Measurements from ENCODE around the gene FTMT. TPM values are rescaled to one million over a fixed set of nuclear protein-coding genes. Genes with fewer than 3 reads are reported as not detected.

FTMT gene
- total and polyA plus RNA-seq, 9 of the 15 experiments (the other 6 are each of a cell fraction or from before 2014, with no cell fraction given) = not detected

DNA sequence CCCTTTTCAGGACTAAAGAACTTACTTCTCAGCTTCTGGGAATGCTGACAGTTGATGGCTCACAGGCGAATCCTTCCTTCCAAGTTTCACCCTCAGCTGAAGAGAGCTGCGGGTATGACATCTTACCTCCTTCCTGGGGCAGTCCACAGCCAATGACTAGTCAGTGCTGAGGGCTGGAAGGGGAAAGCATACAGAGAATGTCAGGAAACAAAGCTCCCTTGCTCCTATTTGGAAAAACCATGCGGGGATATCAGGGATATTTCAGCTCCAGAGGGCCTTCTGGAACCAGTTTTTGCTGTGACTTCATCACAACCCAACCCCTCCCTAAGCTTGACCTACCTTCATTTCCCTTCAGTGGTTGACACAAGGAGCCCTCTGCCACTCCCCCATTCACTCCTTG lies 15.7 kb downstream of the FTMT start (continued):
- TF ChIP-seq L3MBTL2 (IDR thresholded peaks at IDR 0.05) (no peak), ZFPM2 (CRISPR knock-in tag; IDR thresholded peaks at IDR 0.05) (no peak), FOXA3 (CRISPR knock-in tag; conservative IDR thresholded peaks at IDR 0.05 in 1 of 2, IDR thresholded peaks at IDR 0.05 in 1 of 2) (no peak), MTA1 (IDR thresholded peaks at IDR 0.05; ENCODE audit: borderline replicate concordance) (no peak), TCFL5 (CRISPR knock-in tag; conservative IDR thresholded peaks at IDR 0.05) (no peak), HDAC3 (IDR thresholded peaks at IDR 0.05; ENCODE audit: borderline replicate concordance, partially characterized antibody) (no peak), TOE1 (IDR thresholded peaks at IDR 0.05; ENCODE audit: borderline replicate concordance) (no peak), TOE1 (CRISPR knock-in tag; IDR thresholded peaks at IDR 0.05; ENCODE audit: borderline replicate concordance, low read depth) (no peak), ADNP (tag; IDR thresholded peaks at IDR 0.05) (no peak), TEAD1 (CRISPR knock-in tag; IDR thresholded peaks at IDR 0.05) (no peak)
- TF ChIP-seq, protein P1, sequence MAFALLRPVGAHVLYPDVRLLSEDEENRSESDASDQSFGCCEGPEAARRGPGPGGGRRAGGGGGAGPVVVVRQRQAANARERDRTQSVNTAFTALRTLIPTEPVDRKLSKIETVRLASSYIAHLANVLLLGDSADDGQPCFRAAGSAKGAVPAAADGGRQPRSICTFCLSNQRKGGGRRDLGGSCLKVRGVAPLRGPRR (CRISPR knock-in tag; IDR thresholded peaks at IDR 0.05) = no peak
- TF ChIP-seq, protein P2, sequence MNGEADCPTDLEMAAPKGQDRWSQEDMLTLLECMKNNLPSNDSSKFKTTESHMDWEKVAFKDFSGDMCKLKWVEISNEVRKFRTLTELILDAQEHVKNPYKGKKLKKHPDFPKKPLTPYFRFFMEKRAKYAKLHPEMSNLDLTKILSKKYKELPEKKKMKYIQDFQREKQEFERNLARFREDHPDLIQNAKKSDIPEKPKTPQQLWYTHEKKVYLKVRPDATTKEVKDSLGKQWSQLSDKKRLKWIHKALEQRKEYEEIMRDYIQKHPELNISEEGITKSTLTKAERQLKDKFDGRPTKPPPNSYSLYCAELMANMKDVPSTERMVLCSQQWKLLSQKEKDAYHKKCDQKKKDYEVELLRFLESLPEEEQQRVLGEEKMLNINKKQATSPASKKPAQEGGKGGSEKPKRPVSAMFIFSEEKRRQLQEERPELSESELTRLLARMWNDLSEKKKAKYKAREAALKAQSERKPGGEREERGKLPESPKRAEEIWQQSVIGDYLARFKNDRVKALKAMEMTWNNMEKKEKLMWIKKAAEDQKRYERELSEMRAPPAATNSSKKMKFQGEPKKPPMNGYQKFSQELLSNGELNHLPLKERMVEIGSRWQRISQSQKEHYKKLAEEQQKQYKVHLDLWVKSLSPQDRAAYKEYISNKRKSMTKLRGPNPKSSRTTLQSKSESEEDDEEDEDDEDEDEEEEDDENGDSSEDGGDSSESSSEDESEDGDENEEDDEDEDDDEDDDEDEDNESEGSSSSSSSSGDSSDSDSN (IDR thresholded peaks at IDR 0.05; ENCODE audit: borderline replicate concordance in 1 of 2, low read depth in 2 of 2, low read length in 2 of 2) = no peak
- TF ChIP-seq, protein P3, sequence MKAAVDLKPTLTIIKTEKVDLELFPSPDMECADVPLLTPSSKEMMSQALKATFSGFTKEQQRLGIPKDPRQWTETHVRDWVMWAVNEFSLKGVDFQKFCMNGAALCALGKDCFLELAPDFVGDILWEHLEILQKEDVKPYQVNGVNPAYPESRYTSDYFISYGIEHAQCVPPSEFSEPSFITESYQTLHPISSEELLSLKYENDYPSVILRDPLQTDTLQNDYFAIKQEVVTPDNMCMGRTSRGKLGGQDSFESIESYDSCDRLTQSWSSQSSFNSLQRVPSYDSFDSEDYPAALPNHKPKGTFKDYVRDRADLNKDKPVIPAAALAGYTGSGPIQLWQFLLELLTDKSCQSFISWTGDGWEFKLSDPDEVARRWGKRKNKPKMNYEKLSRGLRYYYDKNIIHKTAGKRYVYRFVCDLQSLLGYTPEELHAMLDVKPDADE (conservative IDR thresholded peaks at IDR 0.05; ENCODE audit: control insufficient read depth, low read depth, low read length) = no peak
